ENCODE data around the gene KMT5C.

Gene KMT5C

GRCh38 chr19:55369653-55370304 is 30.1 kb downstream of the KMT5C start:
- Histone ChIP-seq H3K9ac (ENCODE audit: low read length) (no peak overlapping the region), H4K20me1 (ENCODE audit: insufficient read depth, low read length) (no peaks in the 10 kb centered on the region), H3K4me3 (ENCODE audit: low read length) (no peak overlapping the region), H2AFZ (ENCODE audit: low read depth, low read length) (no peak overlapping the region), H3K36me3 (replicated peaks; ENCODE audit: low read depth, low read length) (no peaks in the 10 kb centered on the region), H3K27me3 (ENCODE audit: low read depth, low read length) (peaks cover 21% of the 10 kb centered on the region), H3K79me2 (ENCODE audit: low read length) (no peaks in the 10 kb centered on the region), H3K4me2 (ENCODE audit: low read length) (no peak overlapping the region), H3K4me1 (ENCODE audit: low read length) (peaks cover 6% of the 10 kb centered on the region; the same call in 1 of the 2 replicates), H3K9me3 (ENCODE audit: insufficient read depth, low read length) (no peaks in the 10 kb centered on the region), H3K27ac (ENCODE audit: low read length) (no peak overlapping the region)
- TF ChIP-seq CTCF (IDR thresholded peaks at IDR 0.05; ENCODE audit: low read depth, low read length) (no peak), EZH2phosphoT487 (IDR thresholded peaks at IDR 0.05; ENCODE audit: low read depth) (no peak)

GRCh38 chr19:55370305-55370988 is 30.8 kb downstream of the KMT5C start, which contains the start of gene IL11:
Gene IL11, minus strand, starts transcription at chr19:55370463. Its CDS starts 153 bp downstream, at chr19:55370310.
- Histone ChIP-seq H2AFZ (ENCODE audit: low read depth, low read length) (no peak within 1 kb of the TSS), H3K36me3 (replicated peaks; ENCODE audit: low read depth, low read length) (no peaks in the 10 kb centered on the region), H3K9me3 (ENCODE audit: insufficient read depth, low read length) (no peaks in the 10 kb centered on the region), H3K79me2 (ENCODE audit: low read length) (no peaks in the 10 kb centered on the region), H3K9ac (ENCODE audit: low read length) (no peak within 1 kb of the TSS), H3K27ac (ENCODE audit: low read length) (no peak within 1 kb of the TSS), H3K27me3 (ENCODE audit: low read depth, low read length) (peaks cover 21% of the 10 kb centered on the region), H3K4me3 (ENCODE audit: low read length) (no peak within 1 kb of the TSS), H3K4me2 (ENCODE audit: low read length) (no peak within 1 kb of the TSS), H4K20me1 (ENCODE audit: insufficient read depth, low read length) (no peaks in the 10 kb centered on the region), H3K4me1 (ENCODE audit: low read length) (peaks cover 7% of the 10 kb centered on the region)
- TF ChIP-seq EZH2phosphoT487 (IDR thresholded peaks at IDR 0.05; ENCODE audit: low read depth) (no peak), CTCF (IDR thresholded peaks at IDR 0.05; ENCODE audit: low read depth, low read length) (no peak)

GRCh38 chr19:55372316-55373081 is 32.8 kb downstream of the KMT5C start:
- no peaks in the 10 kb centered on the region for H4K20me1 ChIP-seq (ENCODE audit: insufficient read depth, low read length)
- no peaks in the 10 kb centered on the region for H3K9me3 ChIP-seq (ENCODE audit: insufficient read depth, low read length)
- H3K27ac ChIP-seq (ENCODE audit: low read length): no peak overlapping the region
- no peak overlapping the region for H3K4me3 ChIP-seq (ENCODE audit: low read length)
- no peaks in the 10 kb centered on the region for H3K79me2 ChIP-seq (ENCODE audit: low read length)
- H2AFZ ChIP-seq (ENCODE audit: low read depth, low read length): no peak overlapping the region
- peaks cover 11% of the 10 kb centered on the region for H3K4me1 ChIP-seq (ENCODE audit: low read length)
- H3K36me3 ChIP-seq (replicated peaks; ENCODE audit: low read depth, low read length): no peaks in the 10 kb centered on the region
- no peak overlapping the region for H3K9ac ChIP-seq (ENCODE audit: low read length)
- TF ChIP-seq EZH2phosphoT487 (IDR thresholded peaks at IDR 0.05; ENCODE audit: low read depth) (no peak), CTCF (IDR thresholded peaks at IDR 0.05; ENCODE audit: low read depth, low read length) (no peak)
- H3K27me3 ChIP-seq (ENCODE audit: low read depth, low read length): peaks cover 21% of the 10 kb centered on the region
- no peak overlapping the region for H3K4me2 ChIP-seq (ENCODE audit: low read length)

Data from OCI-LY3 (cell line).